ENCODE measurements around the gene PRR30.

- TF ChIP-seq TAF1 (IDR thresholded peaks at IDR 0.05; ENCODE audit: borderline replicate concordance, insufficient read depth, low read length) (no peak), SIN3A (IDR thresholded peaks at IDR 0.05; ENCODE audit: borderline replicate concordance, insufficient read depth, low read length) (no peak), REST (IDR thresholded peaks at IDR 0.05; ENCODE audit: insufficient read depth in 1 of 2, low read depth in 2 of 2, low read length in 2 of 2) (no peak)
These were observed 40.3 kb upstream of the PRR30 start for GRCh38 chr2:27179344-27180000.

All from PFSK-1 (cell line).